HG03064 (cell line): ENCODE measurements around the gene ABCC3.

Source experiments
- ATAC-seq: cut with Tn5 transposase; IDR thresholded peaks from one replicate; pipeline ENCODE4 v1.9.1; 2021; ENCODE audit warnings: low read depth; ENCODE audit not compliant: unreplicated experiment

ABCC3 gene

GRCh38 chr17:50682938-50683337 is 48.3 kb downstream of the ABCC3 start:
- ATAC-seq, result no peak

DNA sequence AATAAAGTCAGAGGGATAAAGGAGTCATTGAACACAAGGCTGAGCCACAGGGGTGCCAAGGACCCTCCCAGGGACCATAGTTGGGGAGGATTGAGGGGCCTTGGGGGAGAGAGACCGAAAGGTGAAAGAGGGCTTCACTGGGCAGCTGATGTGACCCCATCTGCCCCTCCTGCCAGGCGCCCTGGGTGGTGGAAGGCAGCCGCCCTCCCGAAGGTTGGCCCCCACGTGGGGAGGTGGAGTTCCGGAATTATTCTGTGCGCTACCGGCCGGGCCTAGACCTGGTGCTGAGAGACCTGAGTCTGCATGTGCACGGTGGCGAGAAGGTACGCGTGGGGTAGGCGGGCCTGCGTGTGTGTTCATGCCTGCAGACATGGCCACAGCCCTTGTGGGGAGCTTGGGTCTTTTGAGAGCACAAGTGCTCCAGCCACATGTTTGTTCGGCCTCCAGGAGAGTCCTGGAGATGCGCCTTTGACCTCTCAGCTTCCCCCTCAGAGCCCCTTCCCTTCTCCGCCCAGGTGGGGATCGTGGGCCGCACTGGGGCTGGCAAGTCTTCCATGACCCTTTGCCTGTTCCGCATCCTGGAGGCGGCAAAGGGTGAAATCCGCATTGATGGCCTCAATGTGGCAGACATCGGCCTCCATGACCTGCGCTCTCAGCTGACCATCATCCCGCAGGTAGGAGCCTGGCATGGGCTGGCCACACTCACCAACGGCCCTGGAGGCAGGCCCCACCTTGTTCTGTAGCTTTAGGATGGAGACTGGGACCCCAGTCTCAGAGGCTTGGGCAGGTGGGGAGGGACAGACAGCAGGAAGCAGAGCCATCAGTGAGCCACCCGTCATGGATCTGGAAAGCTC is 49.0 kb downstream of the ABCC3 start:
- no peak for ATAC-seq

DNA sequence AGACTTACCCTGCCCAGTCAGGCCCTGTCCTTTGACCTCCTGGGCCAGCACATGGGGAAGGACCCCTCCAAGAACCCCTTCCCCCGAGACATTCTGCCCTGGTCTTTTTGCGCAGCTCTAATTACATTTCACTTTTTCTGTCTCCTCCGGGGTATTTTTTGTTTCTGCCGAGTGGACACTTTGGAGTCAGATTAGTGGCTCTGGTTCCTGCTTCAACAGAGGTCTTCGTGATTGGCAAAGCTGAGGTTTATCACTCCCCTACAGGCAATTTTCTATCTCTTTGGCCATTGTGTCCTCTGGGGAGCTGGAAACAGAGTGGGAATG is 49.6 kb downstream of the ABCC3 start:
- no peak for ATAC-seq

DNA sequence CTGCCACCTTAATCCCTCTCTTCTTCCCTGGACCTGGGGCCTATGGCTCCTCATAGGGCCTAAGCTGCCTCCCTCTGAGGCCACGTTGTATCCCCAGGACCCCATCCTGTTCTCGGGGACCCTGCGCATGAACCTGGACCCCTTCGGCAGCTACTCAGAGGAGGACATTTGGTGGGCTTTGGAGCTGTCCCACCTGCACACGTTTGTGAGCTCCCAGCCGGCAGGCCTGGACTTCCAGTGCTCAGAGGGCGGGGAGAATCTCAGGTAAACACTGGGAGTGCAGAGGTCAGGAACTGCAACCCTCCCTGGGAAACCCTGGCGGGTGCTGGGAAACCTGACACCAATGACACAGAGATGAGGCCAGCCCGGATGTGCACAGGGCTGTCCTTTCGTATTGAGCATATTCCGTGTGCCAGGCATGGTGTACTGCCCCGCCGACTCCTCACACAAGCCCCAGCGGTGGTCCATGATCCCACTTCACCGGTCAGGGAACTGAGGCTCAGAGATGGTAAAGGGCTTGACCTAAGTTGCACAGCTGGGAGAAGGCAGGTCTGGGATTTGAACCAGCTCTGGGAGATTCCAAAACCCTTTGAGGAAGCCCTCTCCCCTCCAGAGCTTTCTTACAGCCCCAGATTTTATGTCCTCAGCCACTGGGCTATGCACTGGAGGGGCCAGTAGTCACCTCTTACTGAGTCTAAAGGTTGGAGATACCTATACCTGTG is 50.1 kb downstream of the ABCC3 start:
- no peak for ATAC-seq

DNA sequence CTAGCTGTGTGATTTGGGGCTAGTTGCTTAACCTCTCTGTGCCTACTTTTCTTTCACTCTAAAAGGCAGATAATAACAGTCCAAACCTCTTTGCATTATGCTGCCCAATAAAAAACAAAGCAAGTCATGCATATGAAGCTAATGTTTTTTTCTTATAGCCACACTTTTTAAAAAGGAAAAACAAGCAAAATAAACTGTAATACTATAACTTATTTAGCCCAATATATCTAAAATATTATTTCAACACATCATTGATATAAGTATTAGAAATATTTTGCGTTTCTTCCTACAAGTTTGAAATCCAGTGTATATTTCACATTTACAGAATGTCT is 50.6 kb downstream of the ABCC3 start:
- ATAC-seq, result no peak

DNA sequence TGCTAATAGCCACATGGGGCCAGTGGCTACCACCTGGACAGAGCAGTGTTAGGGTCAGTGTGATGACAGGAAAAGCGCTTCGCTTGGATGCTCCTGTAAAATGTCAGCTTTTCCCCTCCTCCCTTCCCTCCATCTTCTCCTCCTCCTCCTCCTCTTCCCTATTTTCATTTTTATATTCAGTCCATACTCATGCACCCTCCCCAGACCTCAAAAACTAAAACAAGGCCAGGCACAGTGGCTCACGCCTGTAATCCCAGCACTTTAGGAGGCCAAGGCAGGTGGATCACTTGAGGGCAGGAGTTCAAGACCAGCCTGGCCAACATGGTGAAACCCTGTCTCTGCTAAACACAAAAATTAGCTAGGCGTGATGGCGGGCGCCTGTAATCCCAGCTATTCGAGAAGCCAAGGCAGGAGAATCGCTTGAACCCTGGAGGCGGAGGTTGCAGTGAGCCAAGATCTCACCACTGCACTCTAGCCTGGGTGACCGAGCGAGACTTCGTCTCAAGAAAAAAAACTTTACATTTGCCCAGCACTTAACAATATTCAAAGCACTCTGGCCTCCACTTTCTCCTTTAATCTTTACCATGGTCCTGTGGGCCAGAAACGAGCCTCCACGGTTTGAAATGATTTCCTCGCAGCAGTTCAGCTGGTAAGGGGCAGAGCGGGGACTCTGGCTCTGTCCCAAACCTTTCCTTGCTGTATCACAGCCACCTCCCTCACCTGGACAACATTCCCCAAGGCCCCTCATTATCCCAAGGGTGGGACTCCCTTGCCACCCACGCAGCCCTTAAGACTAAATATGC is 51.2 kb downstream of the ABCC3 start:
- ATAC-seq, result no peak

- ATAC-seq, result no peak
These were observed 52.0 kb downstream of the ABCC3 start for GRCh38 chr17:50686494-50687199.

- ATAC-seq, result no peak
These were observed 52.8 kb downstream of the ABCC3 start for GRCh38 chr17:50687200-50688066.

GRCh38 chr17:50688245-50688644 is 53.6 kb downstream of the ABCC3 start:
- no peak for ATAC-seq

GRCh38 chr17:50689251-50689650 is 54.6 kb downstream of the ABCC3 start:
- ATAC-seq, result no peak

DNA sequence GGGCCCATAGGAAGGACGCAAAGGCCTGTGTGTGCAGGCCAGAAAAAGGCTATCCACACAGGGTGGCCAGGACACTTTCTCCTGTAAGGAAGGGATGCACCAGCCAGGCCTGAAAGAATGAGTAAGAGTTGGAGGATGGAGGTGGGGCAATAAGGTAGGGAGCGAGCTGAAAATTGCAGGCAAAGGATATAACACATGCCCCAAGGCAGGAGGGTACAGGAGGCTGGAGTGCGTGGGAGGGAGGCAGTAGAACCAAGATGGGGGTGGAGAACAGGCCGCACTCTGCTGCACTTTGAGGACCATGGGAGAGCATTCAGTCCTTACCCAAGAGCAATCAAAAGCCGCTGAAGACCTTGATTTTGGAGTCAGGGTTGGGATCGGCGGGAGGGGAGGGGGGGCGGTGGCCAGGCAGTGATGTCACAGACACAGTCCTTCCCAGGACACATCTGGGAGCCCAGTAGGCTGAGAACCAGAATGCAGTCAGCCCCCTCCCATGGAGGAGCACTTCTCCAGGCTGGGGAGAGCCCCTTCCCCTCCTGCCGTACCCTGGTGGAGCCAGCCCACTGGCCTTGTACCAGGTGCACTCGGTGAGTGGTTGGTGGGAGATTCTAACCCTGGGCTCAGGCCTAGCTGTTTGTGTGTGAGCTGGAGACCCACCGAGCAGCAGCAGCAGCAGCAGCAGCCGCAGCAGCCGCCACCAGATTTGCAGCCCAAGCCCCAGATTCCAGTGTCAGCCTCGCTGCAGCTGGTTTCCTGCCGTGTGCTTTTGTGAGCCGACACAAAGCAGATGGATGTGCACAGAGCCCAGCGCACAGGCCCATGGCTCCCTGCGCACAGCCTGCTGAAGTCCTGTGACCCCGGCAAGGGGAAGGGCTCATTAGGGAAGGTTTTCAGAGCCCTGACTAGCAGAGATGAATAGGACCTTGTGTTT is 55.5 kb downstream of the ABCC3 start:
- ATAC-seq, result no peak

- ATAC-seq, result no peak
These were observed 56.3 kb downstream of the ABCC3 start for GRCh38 chr17:50690887-50691549.

DNA sequence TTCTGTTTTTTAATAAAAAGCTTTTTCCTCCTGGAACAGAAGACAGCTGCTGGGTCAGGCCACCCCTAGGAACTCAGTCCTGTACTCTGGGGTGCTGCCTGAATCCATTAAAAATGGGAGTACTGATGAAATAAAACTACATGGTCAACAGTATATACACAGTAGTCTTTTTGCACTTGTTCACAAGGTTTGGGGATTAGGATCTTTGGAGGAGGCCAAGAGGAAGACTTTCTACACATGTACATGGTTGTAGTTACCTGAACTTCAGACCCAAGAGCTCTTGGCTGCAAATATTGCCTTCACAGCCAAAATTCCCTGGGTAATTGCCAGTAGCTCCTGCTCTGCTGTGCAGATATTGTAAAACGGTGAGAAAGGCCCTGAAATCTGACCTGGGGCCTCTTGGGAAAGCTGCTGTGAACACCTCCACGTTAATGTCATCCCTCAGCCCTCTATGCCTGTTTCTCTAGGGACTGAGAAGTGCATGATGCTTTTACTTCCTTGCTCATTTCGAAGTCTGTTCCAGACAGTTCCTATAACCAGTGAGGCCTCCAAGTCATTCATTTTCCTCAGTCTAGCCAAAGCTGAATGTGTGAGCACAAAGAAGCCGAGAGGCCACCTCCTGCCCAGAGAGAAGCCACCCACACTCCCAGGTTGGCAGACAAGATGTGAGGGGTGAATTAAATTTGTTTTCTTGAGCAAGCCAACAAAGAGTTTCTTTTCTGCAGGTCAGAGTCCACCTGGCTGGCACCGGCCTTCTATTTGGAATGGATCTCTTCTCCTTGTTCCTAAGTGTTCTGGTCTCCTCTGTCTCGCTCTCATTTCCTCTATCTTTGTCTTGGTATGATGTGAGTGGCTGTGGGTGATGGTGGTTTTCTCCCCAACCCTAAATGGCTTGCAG is 57.1 kb downstream of the ABCC3 start:
- no peak for ATAC-seq

GRCh38 chr17:50692448-50693035 is 57.9 kb downstream of the ABCC3 start:
- ATAC-seq, result no peak

GRCh38 chr17:50693036-50693682 is 58.5 kb downstream of the ABCC3 start:
- ATAC-seq, result no peak

GRCh38 chr17:50696365-50696879 is 61.7 kb downstream of the ABCC3 start:
- no peak for ATAC-seq
